GM20000 (cell line): ENCODE measurements around the gene VGLL2.

ENCODE experiments used
- DNase-seq: peaks from one replicate; pipeline ENCODE4 v3.0.0; 2012; ENCODE audit warnings: low spot score
- CTCF ChIP-seq: IDR thresholded peaks from 2 replicates; pipeline ENCODE4 v1.5.1; 2012; ENCODE audit warnings: mild to moderate bottlenecking, control low read depth; ENCODE audit errors: extremely low read depth, missing control alignments

VGLL2 gene

GRCh38 chr6:117306227-117306790, 41.0 kb downstream of the VGLL2 start:
- no peak for TF ChIP-seq CTCF
- no peak for DNase-seq

- no peak for DNase-seq
- TF ChIP-seq CTCF, result no peak
Observed at GRCh38 chr6:117307655-117308054, 42.3 kb downstream of the VGLL2 start.

GRCh38 chr6:117309069-117309468, 43.7 kb downstream of the VGLL2 start:
- TF ChIP-seq CTCF, result no peak
- no peak for DNase-seq

- no peak for DNase-seq
- no peak for TF ChIP-seq CTCF
Observed at GRCh38 chr6:117309611-117310010, 44.3 kb downstream of the VGLL2 start.

GRCh38 chr6:117311310-117311709, 46.0 kb downstream of the VGLL2 start:
- no peak for DNase-seq
- no peak for TF ChIP-seq CTCF

- no peak for DNase-seq
- TF ChIP-seq CTCF, result no peak
Observed at GRCh38 chr6:117311726-117312125, 46.4 kb downstream of the VGLL2 start.

GRCh38 chr6:117317261-117317660, 51.9 kb downstream of the VGLL2 start:
- DNase-seq, result no peak
- TF ChIP-seq CTCF, result no peak
